Measurements from ENCODE around the gene OBSL1.

Gene OBSL1

DNA sequence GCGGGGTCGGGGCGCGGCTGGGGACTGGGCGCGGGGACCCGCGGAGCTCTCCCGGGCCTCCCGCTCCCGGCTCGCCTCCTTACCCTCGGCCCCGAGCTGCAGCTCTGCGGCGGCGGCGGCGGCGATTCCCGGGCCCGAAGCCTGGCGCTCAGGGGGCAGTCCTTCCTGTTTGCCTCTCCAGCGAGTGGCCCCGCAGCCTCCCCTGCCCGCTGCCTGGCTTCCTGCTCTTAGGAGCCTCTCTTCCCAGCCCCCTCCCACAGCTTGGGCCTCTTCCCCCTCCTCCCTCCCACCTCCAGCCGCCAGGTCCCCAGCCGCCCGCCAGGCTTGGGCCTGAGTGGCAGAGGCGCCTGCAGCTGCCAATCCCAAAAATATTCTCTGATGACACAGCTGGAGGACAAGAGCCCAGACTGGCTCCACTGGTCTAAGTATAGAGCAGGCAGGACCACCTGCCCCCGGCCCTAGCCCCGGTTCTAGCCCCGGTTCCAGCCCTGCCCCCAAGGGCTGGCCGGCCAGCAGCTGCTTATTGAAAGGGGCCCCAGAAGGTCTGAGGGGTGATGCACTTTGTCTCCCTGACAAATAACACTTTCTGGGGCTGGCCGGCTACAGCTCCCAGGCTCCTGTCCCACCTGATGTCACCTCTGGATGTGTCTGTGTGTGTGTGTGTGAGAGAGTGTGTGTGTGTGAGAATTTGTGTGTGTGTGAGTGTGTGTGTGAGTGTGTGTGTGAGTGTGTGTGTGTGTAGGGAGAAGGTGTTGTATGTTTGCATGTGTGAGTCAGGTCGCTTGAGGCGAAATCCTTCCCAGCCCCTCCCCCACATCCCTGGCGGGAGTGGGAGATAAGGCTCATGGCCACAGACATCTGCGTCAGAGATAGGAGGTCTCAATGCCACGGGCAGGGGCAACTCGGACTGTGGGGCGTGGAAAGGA, at the start of gene OBSL1:
Gene OBSL1 (minus strand): TSS at position 229 of the 926 bp plus-strand sequence. CDS start 307 bp downstream, outside the sequence.
- H3K4me3 ChIP-seq (ENCODE audit: low read depth, low read length) = peak within 1 kb of the TSS; percentile 68
- H3K4me1 ChIP-seq (ENCODE audit: control insufficient read depth, insufficient read depth, low read length) = peaks cover 19% of the 10 kb centered on the region
- no peaks in the 10 kb centered on the region for H3K9me3 ChIP-seq (ENCODE audit: control insufficient read depth, insufficient read depth, low read length)
- H3K27ac ChIP-seq (ENCODE audit: low read depth, low read length) = peak within 1 kb of the TSS; percentile 86
- peaks cover 9% of the 10 kb centered on the region for H3K27me3 ChIP-seq (ENCODE audit: control insufficient read depth, insufficient read depth, low read length)
- H3K36me3 ChIP-seq (ENCODE audit: control insufficient read depth, insufficient read depth, low read length) = peaks cover 9% of the 10 kb centered on the region
- peak within 1 kb of the TSS; percentile 75 for H3K9ac ChIP-seq (ENCODE audit: low read depth, low read length)

DNA sequence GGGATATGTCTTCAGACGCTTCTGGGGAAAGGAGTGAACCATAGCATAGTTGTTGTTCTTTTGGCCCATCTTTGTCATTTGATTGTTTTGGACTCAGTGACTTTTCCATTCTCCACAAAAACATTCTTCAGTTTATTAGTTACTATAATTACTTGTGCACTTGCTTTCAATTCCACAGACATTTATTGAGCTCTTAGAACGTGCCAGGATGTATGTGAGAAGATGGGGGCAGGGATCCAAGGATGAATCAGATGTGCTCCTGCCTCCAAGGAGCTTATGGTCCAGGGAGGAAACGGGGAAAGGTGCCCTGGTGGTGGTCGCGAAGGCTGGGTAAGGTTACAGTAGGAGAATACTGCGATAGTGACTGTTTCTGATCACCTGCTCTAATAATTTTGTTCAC, 49.2 kb upstream of the OBSL1 start:
- no peaks in the 10 kb centered on the region for H3K9me3 ChIP-seq (ENCODE audit: control insufficient read depth, insufficient read depth, low read length)
- H3K36me3 ChIP-seq (ENCODE audit: control insufficient read depth, insufficient read depth, low read length) = peaks cover 11% of the 10 kb centered on the region; the same call in 1 of the 2 replicates
- H3K9ac ChIP-seq (ENCODE audit: low read depth, low read length) = no peak overlapping the region
- H3K4me3 ChIP-seq (ENCODE audit: low read depth, low read length) = no peak overlapping the region
- H3K27me3 ChIP-seq (ENCODE audit: control insufficient read depth, insufficient read depth, low read length) = no peaks in the 10 kb centered on the region; the same call in 1 of the 2 replicates
- H3K27ac ChIP-seq (ENCODE audit: low read depth, low read length) = no peak overlapping the region
- H3K4me1 ChIP-seq (ENCODE audit: control insufficient read depth, insufficient read depth, low read length) = no peaks in the 10 kb centered on the region

DNA sequence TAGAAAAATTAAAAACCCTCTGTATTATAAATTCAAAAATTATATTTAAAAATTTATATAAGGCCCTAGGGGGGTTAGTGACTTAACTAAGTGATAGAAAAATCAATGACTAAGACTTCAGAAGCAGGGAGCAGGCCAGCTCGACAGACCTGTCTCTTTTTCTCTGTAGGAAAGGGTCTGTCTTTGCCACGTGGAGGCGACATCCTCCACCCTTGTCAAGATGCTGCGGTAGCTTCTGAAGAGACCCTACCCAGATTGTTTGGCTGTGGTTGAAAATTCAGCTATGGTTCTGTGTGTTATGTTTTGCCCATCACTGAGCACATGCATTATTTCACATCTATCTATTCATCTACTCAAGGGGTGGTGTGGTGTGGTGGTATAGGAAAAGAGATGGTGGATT, 47.9 kb upstream of the OBSL1 start:
- Histone ChIP-seq H3K27me3 (ENCODE audit: control insufficient read depth, insufficient read depth, low read length) (no peaks in the 10 kb centered on the region; the same call in 1 of the 2 replicates), H3K4me3 (ENCODE audit: low read depth, low read length) (no peak overlapping the region), H3K9me3 (ENCODE audit: control insufficient read depth, insufficient read depth, low read length) (no peaks in the 10 kb centered on the region), H3K9ac (ENCODE audit: low read depth, low read length) (no peak overlapping the region), H3K27ac (ENCODE audit: low read depth, low read length) (no peak overlapping the region), H3K36me3 (ENCODE audit: control insufficient read depth, insufficient read depth, low read length) (peaks cover 11% of the 10 kb centered on the region; the same call in 1 of the 2 replicates), H3K4me1 (ENCODE audit: control insufficient read depth, insufficient read depth, low read length) (no peaks in the 10 kb centered on the region)

GRCh38 chr2:219618733-219619122, 47.4 kb upstream of the OBSL1 start:
- Histone ChIP-seq H3K27ac (ENCODE audit: low read depth, low read length) (no peak overlapping the region), H3K27me3 (ENCODE audit: control insufficient read depth, insufficient read depth, low read length) (no peaks in the 10 kb centered on the region; the same call in 1 of the 2 replicates), H3K4me3 (ENCODE audit: low read depth, low read length) (no peak overlapping the region), H3K36me3 (ENCODE audit: control insufficient read depth, insufficient read depth, low read length) (peaks cover 11% of the 10 kb centered on the region; the same call in 1 of the 2 replicates), H3K9ac (ENCODE audit: low read depth, low read length) (no peak overlapping the region), H3K9me3 (ENCODE audit: control insufficient read depth, insufficient read depth, low read length) (no peaks in the 10 kb centered on the region), H3K4me1 (ENCODE audit: control insufficient read depth, insufficient read depth, low read length) (no peaks in the 10 kb centered on the region)

DNA sequence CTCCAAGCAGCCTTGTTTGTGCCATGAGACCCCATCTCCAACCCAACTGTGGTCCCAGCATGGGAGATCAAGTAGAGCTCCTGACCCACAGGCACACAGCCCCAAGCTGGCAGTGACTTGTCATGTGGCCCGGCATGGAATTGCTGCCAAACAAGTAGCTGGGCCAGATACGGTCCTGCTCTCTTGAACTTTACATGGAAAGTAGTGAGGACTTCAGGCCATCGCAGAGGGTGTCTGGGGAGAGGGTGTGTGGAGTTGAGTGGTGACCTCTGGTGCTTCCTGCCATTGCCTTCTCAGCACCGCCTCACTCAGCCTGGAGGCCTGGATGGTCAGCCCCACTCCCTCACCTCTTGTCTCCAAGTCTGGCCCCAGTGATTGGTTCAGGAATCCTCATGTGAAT, 45.2 kb upstream of the OBSL1 start:
- no peak overlapping the region for H3K9ac ChIP-seq (ENCODE audit: low read depth, low read length)
- no peak overlapping the region for H3K4me3 ChIP-seq (ENCODE audit: low read depth, low read length)
- no peaks in the 10 kb centered on the region for H3K27me3 ChIP-seq (ENCODE audit: control insufficient read depth, insufficient read depth, low read length)
- H3K4me1 ChIP-seq (ENCODE audit: control insufficient read depth, insufficient read depth, low read length) = no peaks in the 10 kb centered on the region
- H3K36me3 ChIP-seq (ENCODE audit: control insufficient read depth, insufficient read depth, low read length) = peaks cover 20% of the 10 kb centered on the region
- no peak overlapping the region for H3K27ac ChIP-seq (ENCODE audit: low read depth, low read length)
- H3K9me3 ChIP-seq (ENCODE audit: control insufficient read depth, insufficient read depth, low read length) = no peaks in the 10 kb centered on the region

- H3K27me3 ChIP-seq (ENCODE audit: control insufficient read depth, insufficient read depth, low read length) = no peaks in the 10 kb centered on the region
- peaks cover 20% of the 10 kb centered on the region for H3K36me3 ChIP-seq (ENCODE audit: control insufficient read depth, insufficient read depth, low read length)
- no peak overlapping the region for H3K27ac ChIP-seq (ENCODE audit: low read depth, low read length)
- H3K9ac ChIP-seq (ENCODE audit: low read depth, low read length) = no peak overlapping the region
- H3K4me3 ChIP-seq (ENCODE audit: low read depth, low read length) = no peak overlapping the region
- no peaks in the 10 kb centered on the region for H3K4me1 ChIP-seq (ENCODE audit: control insufficient read depth, insufficient read depth, low read length)
- H3K9me3 ChIP-seq (ENCODE audit: control insufficient read depth, insufficient read depth, low read length) = no peaks in the 10 kb centered on the region
Measured at GRCh38 chr2:219615894-219616293, 44.6 kb upstream of the OBSL1 start.

- Histone ChIP-seq H3K9ac (ENCODE audit: low read depth, low read length) (no peak overlapping the region), H3K4me1 (ENCODE audit: control insufficient read depth, insufficient read depth, low read length) (no peaks in the 10 kb centered on the region), H3K27ac (ENCODE audit: low read depth, low read length) (no peak overlapping the region), H3K36me3 (ENCODE audit: control insufficient read depth, insufficient read depth, low read length) (peaks cover 20% of the 10 kb centered on the region), H3K9me3 (ENCODE audit: control insufficient read depth, insufficient read depth, low read length) (no peaks in the 10 kb centered on the region), H3K4me3 (ENCODE audit: low read depth, low read length) (no peak overlapping the region), H3K27me3 (ENCODE audit: control insufficient read depth, insufficient read depth, low read length) (no peaks in the 10 kb centered on the region)
Measured at GRCh38 chr2:219615036-219615435, 43.7 kb upstream of the OBSL1 start.

DNA sequence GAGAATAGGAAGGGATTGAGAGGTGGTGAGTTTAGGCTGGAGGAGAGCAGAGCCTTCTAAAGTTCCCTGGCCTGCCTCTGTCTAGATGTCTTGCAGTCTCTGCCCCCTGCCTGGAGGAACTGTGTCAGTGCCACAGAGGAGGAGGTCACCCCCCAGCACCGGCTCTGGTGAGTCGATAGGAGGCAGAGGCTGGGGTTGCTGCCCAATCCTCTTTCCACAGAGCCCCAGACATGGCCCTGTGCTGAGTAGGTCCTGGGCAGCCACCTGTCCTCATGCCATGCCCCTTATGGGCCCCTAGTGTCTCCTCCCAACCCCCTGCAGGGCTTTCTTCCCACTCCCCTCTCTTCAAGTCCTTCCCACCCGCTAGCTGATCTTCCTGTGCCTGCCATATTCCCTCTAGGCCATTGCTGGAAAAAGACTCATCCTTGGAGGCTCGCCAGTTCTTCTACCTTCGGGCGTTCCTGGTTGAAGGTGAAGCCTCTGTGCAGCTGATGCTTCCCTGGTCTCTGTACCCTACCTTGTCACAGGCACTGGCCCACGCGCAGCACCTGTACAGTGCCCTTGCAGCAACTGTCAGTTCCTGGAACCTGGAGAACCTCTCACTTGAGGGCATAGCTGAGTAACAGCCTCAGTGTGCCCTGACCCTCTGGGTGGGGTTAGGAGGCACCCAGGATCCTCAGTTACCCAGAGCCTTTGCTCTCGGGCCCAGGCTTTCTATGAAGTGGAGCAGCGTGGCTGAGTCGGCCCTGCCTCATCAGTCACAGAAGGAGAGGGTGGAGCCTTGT, 42.9 kb upstream of the OBSL1 start:
- Histone ChIP-seq H3K9ac (ENCODE audit: low read depth, low read length) (no peak overlapping the region), H3K27ac (ENCODE audit: low read depth, low read length) (no peak overlapping the region), H3K9me3 (ENCODE audit: control insufficient read depth, insufficient read depth, low read length) (no peaks in the 10 kb centered on the region), H3K36me3 (ENCODE audit: control insufficient read depth, insufficient read depth, low read length) (peaks cover 28% of the 10 kb centered on the region), H3K27me3 (ENCODE audit: control insufficient read depth, insufficient read depth, low read length) (no peaks in the 10 kb centered on the region), H3K4me3 (ENCODE audit: low read depth, low read length) (no peak overlapping the region), H3K4me1 (ENCODE audit: control insufficient read depth, insufficient read depth, low read length) (no peaks in the 10 kb centered on the region)

GRCh38 chr2:219613461-219614070, 42.2 kb upstream of the OBSL1 start:
- peaks cover 33% of the 10 kb centered on the region for H3K36me3 ChIP-seq (ENCODE audit: control insufficient read depth, insufficient read depth, low read length)
- H3K4me1 ChIP-seq (ENCODE audit: control insufficient read depth, insufficient read depth, low read length) = no peaks in the 10 kb centered on the region
- no peaks in the 10 kb centered on the region for H3K27me3 ChIP-seq (ENCODE audit: control insufficient read depth, insufficient read depth, low read length)
- no peaks in the 10 kb centered on the region for H3K9me3 ChIP-seq (ENCODE audit: control insufficient read depth, insufficient read depth, low read length)
- no peak overlapping the region for H3K9ac ChIP-seq (ENCODE audit: low read depth, low read length)
- no peak overlapping the region for H3K4me3 ChIP-seq (ENCODE audit: low read depth, low read length)
- no peak overlapping the region for H3K27ac ChIP-seq (ENCODE audit: low read depth, low read length)

- H3K4me3 ChIP-seq (ENCODE audit: low read depth, low read length) = no peak overlapping the region
- no peaks in the 10 kb centered on the region for H3K4me1 ChIP-seq (ENCODE audit: control insufficient read depth, insufficient read depth, low read length)
- H3K27ac ChIP-seq (ENCODE audit: low read depth, low read length) = no peak overlapping the region
- H3K9me3 ChIP-seq (ENCODE audit: control insufficient read depth, insufficient read depth, low read length) = no peaks in the 10 kb centered on the region
- H3K27me3 ChIP-seq (ENCODE audit: control insufficient read depth, insufficient read depth, low read length) = no peaks in the 10 kb centered on the region
- H3K36me3 ChIP-seq (ENCODE audit: control insufficient read depth, insufficient read depth, low read length) = peaks cover 34% of the 10 kb centered on the region
- H3K9ac ChIP-seq (ENCODE audit: low read depth, low read length) = no peak overlapping the region
Measured at GRCh38 chr2:219612577-219613286, 41.4 kb upstream of the OBSL1 start.
